Endodermal cell (in vitro differentiated cells): ENCODE results near the gene OR51E1. TPM values are rescaled to one million over a fixed set of nuclear protein-coding genes. Genes with fewer than 3 reads are reported as not detected.
A peak's percentile ranks its signal among the peaks of the same experiment; 100 is the strongest.

Source experiments
- DNase-seq: peaks from one replicate; pipeline ENCODE4 v3.0.0-alpha.2; 2017
- H3K27ac ChIP-seq: 2 replicates; pipeline ENCODE4 v1.5.1; 2013; ENCODE audit warnings: mild to moderate bottlenecking, low read depth, low read length, moderate library complexity
- H3K27me3 ChIP-seq: 2 replicates; pipeline ENCODE4 v1.6.1; 2013; ENCODE audit warnings: mild to moderate bottlenecking, low read length, moderate library complexity; ENCODE audit not compliant: insufficient read depth, control insufficient read depth, poor library complexity, severe bottlenecking
- H3K36me3 ChIP-seq: 2 replicates; pipeline ENCODE4 v1.7.0; 2013; ENCODE audit warnings: mild to moderate bottlenecking, low read length, moderate library complexity; ENCODE audit not compliant: control insufficient read depth, insufficient read depth
- H3K4me1 ChIP-seq: one replicate; pipeline ENCODE4 v1.7.0; 2013; ENCODE audit warnings: low read length; ENCODE audit not compliant: control insufficient read depth, insufficient read depth
- H3K4me3 ChIP-seq: 2 replicates; pipeline ENCODE4 v1.5.1; 2013; ENCODE audit warnings: mild to moderate bottlenecking, low read length, moderate library complexity
- H3K9ac ChIP-seq: 2 replicates; pipeline ENCODE4 v1.6.1; 2013; ENCODE audit warnings: mild to moderate bottlenecking, low read length, moderate library complexity; ENCODE audit not compliant: poor library complexity, severe bottlenecking; ENCODE audit errors: extremely low read depth
- H3K9me3 ChIP-seq: 2 replicates; pipeline ENCODE4 v1.6.1; 2013; ENCODE audit warnings: mild to moderate bottlenecking, low read length, moderate library complexity; ENCODE audit not compliant: control insufficient read depth
- H3K27ac Mint-ChIP-seq: 2 replicates; pipeline ENCODE4 v1.8.0; 2020; ENCODE audit warnings: mixed read lengths
- H3K27me3 Mint-ChIP-seq: 2 replicates; pipeline ENCODE4 v1.8.0; 2021; ENCODE audit warnings: mild to moderate bottlenecking, mixed read lengths; ENCODE audit not compliant: insufficient read depth
- H3K36me3 Mint-ChIP-seq: 2 replicates; pipeline ENCODE4 v1.8.0; 2020; ENCODE audit warnings: low read depth, mixed read lengths
- H3K4me1 Mint-ChIP-seq: 2 replicates; pipeline ENCODE4 v1.8.0; 2020; ENCODE audit warnings: mixed read lengths
- H3K4me3 Mint-ChIP-seq: 2 replicates; pipeline ENCODE4 v1.8.0; 2020; ENCODE audit warnings: mild to moderate bottlenecking, moderate library complexity, mixed read lengths
- H3K9me3 Mint-ChIP-seq: 2 replicates; pipeline ENCODE4 v1.8.0; 2020; ENCODE audit warnings: mild to moderate bottlenecking, mixed read lengths
- WGBS, 2 experiments: methylation state at CpG; one replicate each; pipeline versions ENCODE4 v1.1.5 to v1.1.7; 2013; ENCODE audit warnings: missing lambda C conversion rate in 2 of 2, mixed read lengths in 1 of 2; ENCODE audit not compliant: insufficient coverage in 1 of 2, insufficient read length in 1 of 2; 5-methylcytosine and 5-hydroxymethylcytosine counted together
- total RNA-seq, 2 donors: library from RNA; stranded (reverse); fragmentation: NEBNext Ultra II Directional in 1 of 2; extraction: Animal tissue kit (Norgen Biotek cat#: 25700) in 1 of 2; gene quantifications; 2 replicates in 1 of 2; 3 replicates in 1 of 2; pipeline ENCODE4 v1.2.1, GENCODE V29; 2021
- TF ChIP-seq, protein P1 (sequence below): fragments of 200-600 bp; sonication (generic); conservative IDR thresholded peaks from 2 replicates; pipeline ENCODE4 v1.5.0; 2021; ENCODE audit warnings: antibody characterized with exemption, mild to moderate bottlenecking

OR51E1 gene
- total RNA-seq, 2 donors from 2014 or later, result not detected

GRCh38 chr11:4658629-4659445 is 15.1 kb downstream of the OR51E1 start:
- DNase-seq, result no peak
- Histone ChIP-seq H3K4me3 (peak overlapping the region; percentile 7), H3K4me1 (no peaks in the 10 kb centered on the region), H3K36me3 (no peaks in the 10 kb centered on the region), H3K9me3 (no peaks in the 10 kb centered on the region), H3K27me3 (no peaks in the 10 kb centered on the region), H3K27ac (no peak overlapping the region), H3K9ac (no peak overlapping the region)
- no peaks in the 10 kb centered on the region for H3K27me3 Mint-ChIP-seq
- H3K36me3 Mint-ChIP-seq, result no peaks in the 10 kb centered on the region
- 83 to 93% methylated on average over 3 to 5 of the region's 5 CpGs for WGBS, 2 experiments
- peak overlapping the region; percentile 75 for H3K27ac Mint-ChIP-seq
- no peak overlapping the region for H3K4me3 Mint-ChIP-seq
- H3K4me1 Mint-ChIP-seq, result peaks cover 9% of the 10 kb centered on the region
- no peaks in the 10 kb centered on the region for H3K9me3 Mint-ChIP-seq
- TF ChIP-seq, protein P1, sequence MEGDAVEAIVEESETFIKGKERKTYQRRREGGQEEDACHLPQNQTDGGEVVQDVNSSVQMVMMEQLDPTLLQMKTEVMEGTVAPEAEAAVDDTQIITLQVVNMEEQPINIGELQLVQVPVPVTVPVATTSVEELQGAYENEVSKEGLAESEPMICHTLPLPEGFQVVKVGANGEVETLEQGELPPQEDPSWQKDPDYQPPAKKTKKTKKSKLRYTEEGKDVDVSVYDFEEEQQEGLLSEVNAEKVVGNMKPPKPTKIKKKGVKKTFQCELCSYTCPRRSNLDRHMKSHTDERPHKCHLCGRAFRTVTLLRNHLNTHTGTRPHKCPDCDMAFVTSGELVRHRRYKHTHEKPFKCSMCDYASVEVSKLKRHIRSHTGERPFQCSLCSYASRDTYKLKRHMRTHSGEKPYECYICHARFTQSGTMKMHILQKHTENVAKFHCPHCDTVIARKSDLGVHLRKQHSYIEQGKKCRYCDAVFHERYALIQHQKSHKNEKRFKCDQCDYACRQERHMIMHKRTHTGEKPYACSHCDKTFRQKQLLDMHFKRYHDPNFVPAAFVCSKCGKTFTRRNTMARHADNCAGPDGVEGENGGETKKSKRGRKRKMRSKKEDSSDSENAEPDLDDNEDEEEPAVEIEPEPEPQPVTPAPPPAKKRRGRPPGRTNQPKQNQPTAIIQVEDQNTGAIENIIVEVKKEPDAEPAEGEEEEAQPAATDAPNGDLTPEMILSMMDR, result no peak

DNA sequence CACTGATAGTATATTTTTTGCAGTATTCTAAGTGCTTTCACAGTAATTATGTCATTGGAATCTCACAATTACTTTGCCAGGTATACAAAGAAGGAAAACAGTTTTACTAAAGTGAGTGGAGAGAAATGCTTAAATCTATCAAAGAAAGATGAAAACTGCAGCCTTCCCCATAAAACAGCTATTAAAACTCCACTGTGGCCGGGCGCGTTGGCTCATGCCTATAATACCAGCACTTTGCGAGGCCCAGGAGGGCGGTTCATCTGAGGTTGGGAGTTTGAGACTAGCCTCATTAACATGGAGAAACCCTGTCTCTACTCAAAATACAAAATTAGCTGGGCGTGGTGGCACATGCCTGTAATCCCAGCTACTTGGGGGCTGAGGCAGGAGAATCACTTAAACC is 19.1 kb downstream of the OR51E1 start:
- peaks cover 9% of the 10 kb centered on the region for H3K4me1 Mint-ChIP-seq
- no peak overlapping the region for H3K27ac ChIP-seq
- H3K27me3 ChIP-seq, result no peaks in the 10 kb centered on the region

DNA sequence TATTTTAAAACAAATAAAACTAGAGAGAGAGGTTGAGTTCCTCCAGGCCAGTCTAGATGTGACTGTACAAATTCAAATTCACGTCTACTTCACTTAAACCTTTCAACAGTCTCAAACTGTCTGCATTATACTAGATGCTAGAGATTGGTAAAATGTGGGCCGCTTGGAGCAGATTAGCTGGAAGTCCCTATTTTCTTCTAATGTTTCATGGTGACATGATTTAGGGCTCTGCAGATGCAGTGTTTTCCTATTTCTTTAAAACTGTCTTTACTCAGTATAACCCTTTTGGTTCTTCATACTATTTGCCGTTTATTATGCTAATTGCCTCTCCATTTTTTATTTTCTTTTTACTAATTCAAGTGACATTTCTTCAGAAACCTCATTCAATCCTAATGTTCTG is 20.4 kb downstream of the OR51E1 start:
- Histone ChIP-seq H3K36me3 (no peaks in the 10 kb centered on the region), H3K27me3 (no peaks in the 10 kb centered on the region), H3K9ac (no peak overlapping the region), H3K9me3 (no peaks in the 10 kb centered on the region), H3K4me3 (no peak overlapping the region), H3K4me1 (no peaks in the 10 kb centered on the region), H3K27ac (no peak overlapping the region)
- Mint-ChIP-seq H3K4me3 (no peak overlapping the region), H3K4me1 (peaks cover 1% of the 10 kb centered on the region), H3K27me3 (no peaks in the 10 kb centered on the region), H3K27ac (no peak overlapping the region), H3K9me3 (no peaks in the 10 kb centered on the region), H3K36me3 (no peaks in the 10 kb centered on the region)
- DNase-seq, result no peak
- WGBS, 2 experiments, result 87 to 100% methylated on average over 1 to 3 of the region's 3 CpGs
- TF ChIP-seq, protein P1, result no peak

More for the DNA sequence above, 19.1 kb downstream of the OR51E1 start:
- 84 to 91% methylated on average over 5 to 6 of the region's 6 CpGs for WGBS, 2 experiments
- Mint-ChIP-seq H3K9me3 (no peaks in the 10 kb centered on the region), H3K4me3 (no peak overlapping the region), H3K27ac (no peak overlapping the region), H3K27me3 (no peaks in the 10 kb centered on the region), H3K36me3 (no peaks in the 10 kb centered on the region)
- no peaks in the 10 kb centered on the region for H3K36me3 ChIP-seq
- DNase-seq, result no peak
- H3K4me1 ChIP-seq, result no peaks in the 10 kb centered on the region
- H3K9me3 ChIP-seq, result no peaks in the 10 kb centered on the region
- TF ChIP-seq, protein P1, result no peak
- no peak overlapping the region for H3K4me3 ChIP-seq
- no peak overlapping the region for H3K9ac ChIP-seq
